ENCODE data around the gene MAP3K3.

MAP3K3 gene

DNA sequence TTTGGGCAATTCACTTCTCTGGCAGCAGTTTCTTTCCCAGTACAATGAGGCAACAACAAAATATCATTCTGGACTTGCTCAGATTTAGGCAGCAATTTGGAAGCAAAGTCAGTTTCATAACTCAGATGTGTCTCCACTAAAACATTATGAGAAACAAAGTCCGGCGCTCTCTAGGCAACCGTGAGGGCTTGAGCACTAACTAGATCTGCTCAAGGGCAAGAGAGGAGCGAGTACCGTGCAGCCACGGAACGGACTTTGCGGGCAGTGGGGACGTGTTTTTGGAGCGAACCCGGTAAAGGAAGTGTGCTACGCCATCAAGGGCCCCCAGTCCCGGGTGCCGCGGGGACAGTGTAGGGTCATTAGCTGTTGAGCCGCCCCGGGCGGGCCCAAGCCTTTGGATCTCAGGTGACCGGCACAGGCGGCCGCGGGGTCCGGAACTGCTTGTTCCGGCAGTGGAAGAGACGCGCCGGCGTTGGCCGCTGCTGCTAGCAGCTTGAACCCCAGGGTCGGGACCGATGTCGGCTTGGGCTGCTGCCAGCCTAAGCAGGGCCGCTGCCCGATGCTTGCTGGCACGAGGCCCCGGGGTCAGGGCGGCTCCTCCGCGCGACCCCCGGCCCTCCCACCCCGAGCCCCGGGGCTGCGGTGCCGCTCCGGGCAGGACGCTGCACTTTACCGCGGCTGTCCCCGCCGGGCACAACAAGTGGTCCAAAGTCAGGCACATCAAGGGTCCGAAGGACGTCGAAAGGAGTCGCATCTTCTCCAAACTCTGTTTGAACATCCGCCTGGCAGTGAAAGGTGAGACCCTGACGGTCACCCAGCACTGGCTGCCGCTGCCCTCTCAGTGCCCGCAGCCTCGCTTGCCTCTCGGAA, 21.4 kb upstream of the MAP3K3 start, which contains the start of gene TACO1:
Gene TACO1, plus strand, starts transcription at position 327 of the 870 bp plus-strand sequence. Its CDS starts 189 bp downstream, at position 516.
- peaks cover 8 to 27% (median 13%) of the 10 kb centered on the region in 4 experiments for H3K4me1 ChIP-seq (ENCODE audit: control extremely low read depth in 1 of 4, control insufficient read depth in 4 of 4, insufficient read depth in 4 of 4, low read length in 3 of 4)
- H3K4me3 ChIP-seq (ENCODE audit: control insufficient read depth in 1 of 7, extremely low read depth in 1 of 7, insufficient read depth in 4 of 7, low read depth in 2 of 7, low read length in 6 of 7) = peak within 1 kb of the TSS; percentile 60 to 97 (median 92)
- H3K36me3 ChIP-seq (ENCODE audit: control insufficient read depth in 4 of 4, insufficient read depth in 4 of 4, low read length in 3 of 4) = peaks cover 7 to 19% (median 15%) of the 10 kb centered on the region in 4 experiments
- no peaks in the 10 kb centered on the region for H3K9me3 ChIP-seq (ENCODE audit: control extremely low read depth in 1 of 5, control insufficient read depth in 4 of 5, insufficient read depth in 2 of 5, low read depth in 1 of 5, low read length in 4 of 5)
- ChIA-PET CTCF (interaction anchor here (1.3 to 4.1 kb wide), 3 partner anchors 11 to 36 kb away, joined by 3 to 25 read pairs (median 3); partner anchors contain the start of gene MAP3K3), POLR2A (interaction anchor here (0.6 to 1.1 kb wide), 4 partner anchors 11 to 128 kb away, joined by 3 to 5 read pairs (median 3); no protein-coding TSS in a partner anchor)
- H3K27me3 ChIP-seq (replicated peaks in 2 of 5; ENCODE audit: control insufficient read depth in 4 of 5, insufficient read depth in 5 of 5, low read length in 4 of 5) = no peaks in the 10 kb centered on the region
- WGBS (ENCODE audit: insufficient coverage) = under 1% methylated on average over 61 of the region's 61 CpGs
- H3K27ac ChIP-seq (ENCODE audit: insufficient read depth in 1 of 2, low read depth in 1 of 2, low read length in 2 of 2, poor library complexity in 1 of 2, severe bottlenecking in 2 of 2) = peak within 1 kb of the TSS; percentile 68 to 85
- peak; percentile 82 to 84 (median 82) for DNase-seq

DNA sequence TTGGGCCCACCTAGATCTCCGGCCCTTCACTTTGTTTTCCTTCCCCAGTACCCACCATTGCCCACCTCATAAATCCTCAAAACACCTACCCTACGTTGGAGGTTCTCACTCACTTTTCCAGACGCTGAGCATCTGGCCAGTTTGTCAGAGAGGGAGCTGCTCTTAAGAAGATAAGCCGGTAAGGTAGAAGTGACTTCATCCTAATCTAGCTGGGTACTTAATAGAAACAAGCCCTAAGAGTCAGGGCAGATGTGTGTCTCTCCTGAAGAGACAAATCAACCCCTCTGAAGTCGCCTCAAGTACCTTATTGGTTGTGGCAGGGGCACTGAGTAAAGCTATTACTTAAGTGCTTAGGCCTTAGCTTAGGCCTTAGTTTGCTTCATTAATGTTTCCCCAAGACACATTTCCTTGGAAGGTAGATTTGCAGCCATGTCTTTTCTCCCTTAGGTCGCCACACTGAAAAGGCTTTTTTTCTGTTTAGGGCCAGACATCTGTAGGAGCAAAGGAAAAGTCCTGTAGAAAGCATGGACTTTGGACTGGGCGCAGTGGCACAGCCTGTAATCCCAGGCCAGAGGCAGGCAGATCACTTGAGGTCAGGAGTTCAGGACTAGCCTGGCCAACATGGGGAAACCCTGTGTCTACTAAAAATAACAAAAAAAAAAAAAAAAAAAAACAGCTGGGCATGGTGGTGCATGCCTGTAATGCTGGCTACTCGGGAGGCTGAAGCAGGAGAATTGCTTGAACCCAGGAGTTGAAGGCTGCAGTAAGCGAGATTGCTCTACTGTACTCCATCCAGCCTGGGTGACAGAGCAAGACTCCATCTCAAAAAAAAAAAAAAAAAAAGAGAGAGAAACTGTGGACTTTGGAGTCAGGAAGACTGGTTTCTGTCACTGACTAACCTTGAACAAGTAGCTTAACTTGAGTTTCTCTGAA, 20.5 kb upstream of the MAP3K3 start:
- ChIA-PET POLR2A (interaction anchor here (0.6 to 0.7 kb wide), 2 partner anchors 9 to 32 kb away, joined by 3 to 6 read pairs; no protein-coding TSS in a partner anchor), CTCF (interaction anchor here (0.7 to 4.1 kb wide), 5 partner anchors 8 to 176 kb away, joined by 3 to 25 read pairs (median 3); no protein-coding TSS in a partner anchor)
- peak in 1 of 3 donors; percentile 28 for DNase-seq
- Histone ChIP-seq H3K9me3 (ENCODE audit: control extremely low read depth in 1 of 5, control insufficient read depth in 4 of 5, insufficient read depth in 2 of 5, low read depth in 1 of 5, low read length in 4 of 5) (no peaks in the 10 kb centered on the region), H3K4me3 (ENCODE audit: control insufficient read depth in 1 of 7, extremely low read depth in 1 of 7, insufficient read depth in 4 of 7, low read depth in 2 of 7, low read length in 6 of 7) (peak overlapping the region; percentile 60 to 97 (median 92)), H3K27me3 (replicated peaks in 2 of 5; ENCODE audit: control insufficient read depth in 4 of 5, insufficient read depth in 5 of 5, low read length in 4 of 5) (no peaks in the 10 kb centered on the region), H3K4me1 (ENCODE audit: control extremely low read depth in 1 of 4, control insufficient read depth in 4 of 4, insufficient read depth in 4 of 4, low read length in 3 of 4) (peaks cover 8 to 27% (median 13%) of the 10 kb centered on the region in 4 experiments), H3K27ac (ENCODE audit: insufficient read depth in 1 of 2, low read depth in 1 of 2, low read length in 2 of 2, poor library complexity in 1 of 2, severe bottlenecking in 2 of 2) (peak overlapping the region; percentile 68 to 85), H3K36me3 (ENCODE audit: control insufficient read depth in 4 of 4, insufficient read depth in 4 of 4, low read length in 3 of 4) (peaks cover 7 to 27% (median 22%) of the 10 kb centered on the region in 4 experiments)
- WGBS (ENCODE audit: insufficient coverage) = 68% methylated on average over 8 of the region's 9 CpGs

DNA sequence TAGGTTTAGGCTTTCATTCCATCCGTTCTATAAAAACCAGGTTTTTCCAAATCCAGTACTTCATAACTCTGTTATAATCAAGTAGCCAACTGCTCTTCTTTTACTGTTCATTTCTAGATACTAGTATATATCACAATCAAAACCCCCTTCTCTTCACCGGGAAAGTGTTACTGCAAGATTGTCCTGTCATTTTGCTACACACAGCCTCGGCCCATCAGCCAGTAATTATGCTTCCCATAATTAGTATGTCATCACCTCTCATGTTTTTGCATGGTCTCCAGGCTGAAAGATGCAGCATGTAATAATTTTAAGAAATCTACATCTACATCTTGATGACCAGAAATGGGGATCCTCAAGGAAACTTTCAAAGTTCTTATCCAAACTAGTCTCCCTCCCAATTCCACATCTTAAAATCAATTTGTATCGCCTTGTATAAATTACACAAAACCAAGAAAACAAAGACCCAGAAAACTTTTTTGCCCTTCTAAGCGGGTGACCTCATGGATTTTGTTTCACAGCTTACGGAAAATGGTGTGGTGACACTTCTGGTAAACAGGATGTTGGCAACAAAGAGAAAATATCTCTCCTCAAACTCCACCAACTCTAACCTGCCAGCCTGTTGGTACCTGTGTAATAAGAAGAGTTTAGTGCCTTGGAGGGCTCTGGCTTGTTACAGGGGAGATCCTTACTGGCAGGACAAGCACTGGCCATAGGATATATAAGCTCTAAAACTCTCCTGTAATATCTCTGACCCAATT, 12.2 kb upstream of the MAP3K3 start:
- WGBS (ENCODE audit: insufficient coverage) = 100% methylated on average over 3 of the region's 6 CpGs
- Histone ChIP-seq H3K4me1 (ENCODE audit: control extremely low read depth in 1 of 4, control insufficient read depth in 4 of 4, insufficient read depth in 4 of 4, low read length in 3 of 4) (peaks cover 0 to 1% (median 0%) of the 10 kb centered on the region in 4 experiments), H3K4me3 (ENCODE audit: control insufficient read depth in 1 of 7, extremely low read depth in 1 of 7, insufficient read depth in 4 of 7, low read depth in 2 of 7, low read length in 6 of 7) (no peak overlapping the region), H3K36me3 (ENCODE audit: control insufficient read depth in 4 of 4, insufficient read depth in 4 of 4, low read length in 3 of 4) (peaks cover 11 to 53% (median 39%) of the 10 kb centered on the region in 4 experiments), H3K9me3 (ENCODE audit: control extremely low read depth in 1 of 5, control insufficient read depth in 4 of 5, insufficient read depth in 2 of 5, low read depth in 1 of 5, low read length in 4 of 5) (no peaks in the 10 kb centered on the region), H3K27me3 (replicated peaks in 2 of 5; ENCODE audit: control insufficient read depth in 4 of 5, insufficient read depth in 5 of 5, low read length in 4 of 5) (no peaks in the 10 kb centered on the region), H3K27ac (ENCODE audit: insufficient read depth in 1 of 2, low read depth in 1 of 2, low read length in 2 of 2, poor library complexity in 1 of 2, severe bottlenecking in 2 of 2) (no peak overlapping the region)
- CTCF ChIA-PET = interaction anchor here (1.2 to 4.3 kb wide), 11 partner anchors 8 to 204 kb away, joined by 4 to 41 read pairs (median 10); partner anchors contain the start of gene TACO1
- POLR2A ChIA-PET = no interaction called here
- no peak for DNase-seq

- 98% methylated on average over 10 of the region's 10 CpGs for WGBS (ENCODE audit: insufficient coverage)
- H3K4me1 ChIP-seq (ENCODE audit: control extremely low read depth in 1 of 4, control insufficient read depth in 4 of 4, insufficient read depth in 4 of 4, low read length in 3 of 4) = peaks cover 0 to 1% (median 0%) of the 10 kb centered on the region in 4 experiments
- H3K4me3 ChIP-seq (ENCODE audit: control insufficient read depth in 1 of 7, extremely low read depth in 1 of 7, insufficient read depth in 4 of 7, low read depth in 2 of 7, low read length in 6 of 7) = no peak overlapping the region
- DNase-seq = no peak
- H3K27ac ChIP-seq (ENCODE audit: insufficient read depth in 1 of 2, low read depth in 1 of 2, low read length in 2 of 2, poor library complexity in 1 of 2, severe bottlenecking in 2 of 2) = no peak overlapping the region
- peaks cover 8 to 44% (median 30%) of the 10 kb centered on the region in 4 experiments for H3K36me3 ChIP-seq (ENCODE audit: control insufficient read depth in 4 of 4, insufficient read depth in 4 of 4, low read length in 3 of 4)
- no peaks in the 10 kb centered on the region for H3K27me3 ChIP-seq (replicated peaks in 2 of 5; ENCODE audit: control insufficient read depth in 4 of 5, insufficient read depth in 5 of 5, low read length in 4 of 5)
- CTCF ChIA-PET = interaction anchor here (0.9 to 4.3 kb wide), 16 partner anchors 9 to 205 kb away, joined by 3 to 41 read pairs (median 6); partner anchors contain the start of genes MAP3K3 and TACO1
- POLR2A ChIA-PET = no interaction called here
- no peaks in the 10 kb centered on the region for H3K9me3 ChIP-seq (ENCODE audit: control extremely low read depth in 1 of 5, control insufficient read depth in 4 of 5, insufficient read depth in 2 of 5, low read depth in 1 of 5, low read length in 4 of 5)
These were observed 11.4 kb upstream of the MAP3K3 start for GRCh38 chr17:63610854-63611253.

DNA sequence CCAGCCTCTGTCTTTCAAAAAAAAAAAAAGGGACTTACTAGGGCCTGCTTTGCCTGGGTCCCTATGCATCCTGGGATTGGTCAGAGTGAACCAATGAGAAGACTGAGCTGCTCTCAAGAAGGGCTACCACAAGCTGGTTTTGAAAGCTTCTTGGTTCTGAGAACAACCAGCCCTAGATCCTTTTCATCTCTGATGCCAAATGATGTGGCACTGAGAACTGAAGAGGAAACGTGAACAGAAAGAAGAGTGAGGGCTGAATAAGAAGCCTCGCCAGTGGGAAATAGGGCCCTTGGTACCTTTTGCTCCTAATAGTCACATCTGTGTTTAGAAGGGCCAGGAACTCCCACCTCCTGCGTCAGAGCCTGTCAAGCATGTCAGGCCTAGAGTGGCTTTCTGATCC, 10.9 kb upstream of the MAP3K3 start:
- Histone ChIP-seq H3K4me1 (ENCODE audit: control extremely low read depth in 1 of 4, control insufficient read depth in 4 of 4, insufficient read depth in 4 of 4, low read length in 3 of 4) (peaks cover 0 to 1% (median 0%) of the 10 kb centered on the region in 4 experiments), H3K9me3 (ENCODE audit: control extremely low read depth in 1 of 5, control insufficient read depth in 4 of 5, insufficient read depth in 2 of 5, low read depth in 1 of 5, low read length in 4 of 5) (no peaks in the 10 kb centered on the region), H3K36me3 (ENCODE audit: control insufficient read depth in 4 of 4, insufficient read depth in 4 of 4, low read length in 3 of 4) (peaks cover 8 to 40% (median 26%) of the 10 kb centered on the region in 4 experiments), H3K27ac (ENCODE audit: insufficient read depth in 1 of 2, low read depth in 1 of 2, low read length in 2 of 2, poor library complexity in 1 of 2, severe bottlenecking in 2 of 2) (no peak overlapping the region), H3K4me3 (ENCODE audit: control insufficient read depth in 1 of 7, extremely low read depth in 1 of 7, insufficient read depth in 4 of 7, low read depth in 2 of 7, low read length in 6 of 7) (no peak overlapping the region), H3K27me3 (replicated peaks in 2 of 5; ENCODE audit: control insufficient read depth in 4 of 5, insufficient read depth in 5 of 5, low read length in 4 of 5) (no peaks in the 10 kb centered on the region)
- ChIA-PET POLR2A (interaction anchor here (0.6 to 1.0 kb wide), 2 partner anchors 11 to 171 kb away, joined by 3 to 4 read pairs; partner anchors contain the start of gene TACO1), CTCF (interaction anchor here (0.6 to 4.3 kb wide), 32 partner anchors 9 to 530 kb away, joined by 3 to 41 read pairs (median 5); partner anchors contain the start of genes DCAF7, MAP3K3 and TACO1)
- 100% methylated on average over 3 of the region's 3 CpGs for WGBS (ENCODE audit: insufficient coverage)
- no peak for DNase-seq

- 96% methylated on average over 2 of the region's 2 CpGs for WGBS (ENCODE audit: insufficient coverage)
- H3K36me3 ChIP-seq (ENCODE audit: control insufficient read depth in 4 of 4, insufficient read depth in 4 of 4, low read length in 3 of 4) = peaks cover 1 to 18% (median 7%) of the 10 kb centered on the region in 4 experiments
- H3K4me1 ChIP-seq (ENCODE audit: control extremely low read depth in 1 of 4, control insufficient read depth in 4 of 4, insufficient read depth in 4 of 4, low read length in 3 of 4) = peaks cover 0 to 1% (median 0%) of the 10 kb centered on the region in 4 experiments
- H3K9me3 ChIP-seq (ENCODE audit: control extremely low read depth in 1 of 5, control insufficient read depth in 4 of 5, insufficient read depth in 2 of 5, low read depth in 1 of 5, low read length in 4 of 5) = no peaks in the 10 kb centered on the region
- no peaks in the 10 kb centered on the region for H3K27me3 ChIP-seq (replicated peaks in 2 of 5; ENCODE audit: control insufficient read depth in 4 of 5, insufficient read depth in 5 of 5, low read length in 4 of 5)
- H3K27ac ChIP-seq (ENCODE audit: insufficient read depth in 1 of 2, low read depth in 1 of 2, low read length in 2 of 2, poor library complexity in 1 of 2, severe bottlenecking in 2 of 2) = no peak overlapping the region
- H3K4me3 ChIP-seq (ENCODE audit: control insufficient read depth in 1 of 7, extremely low read depth in 1 of 7, insufficient read depth in 4 of 7, low read depth in 2 of 7, low read length in 6 of 7) = no peak overlapping the region
- ChIA-PET CTCF (interaction anchor here (1.1 to 4.3 kb wide), 8 partner anchors 8 to 189 kb away, joined by 3 to 41 read pairs (median 16); partner anchors contain the start of gene MAP3K3), POLR2A (no interaction called here)
- no peak for DNase-seq
These were observed 8.6 kb upstream of the MAP3K3 start for GRCh38 chr17:63613663-63614062.

Data from common myeloid progenitor, CD34-positive (primary cell).